Activated effector memory CD4-positive, alpha-beta T cell treated with anti-CD3 and anti-CD28 coated beads, Interleukin-2, amount 50 U/mL, for 16 hours (primary cell): Measurements from ENCODE around the gene ITPRID1.
"Not testable (repeated sequence)": the region's sequence is repeated elsewhere in the genome, so short reads cannot be mapped to it uniquely, and the experiment has no call there.

ENCODE experiments used
- DNase-seq: peaks from one replicate; pipeline ENCODE4 v3.0.0-alpha.2; 2020

ITPRID1 gene

GRCh38 chr7:31513790-31514189 is at the start of gene ITPRID1:
ITPRID1 (plus strand) TSS chr7:31514090; CDS start chr7:31553025, 38,935 bp downstream.
- DNase-seq, result no peak

- DNase-seq, result no peak
Observed at GRCh38 chr7:31464601-31465000, 49.3 kb upstream of the ITPRID1 start.

GRCh38 chr7:31465285-31465684 is 48.6 kb upstream of the ITPRID1 start:
- DNase-seq, result no peak

GRCh38 chr7:31466036-31466435 is 47.9 kb upstream of the ITPRID1 start:
- no peak for DNase-seq

- DNase-seq, result not testable (repeated sequence)
Observed at GRCh38 chr7:31470883-31471282, 43.0 kb upstream of the ITPRID1 start.

- DNase-seq, result no peak
Observed at GRCh38 chr7:31475368-31475767, 38.5 kb upstream of the ITPRID1 start.

- DNase-seq, result no peak
Observed at GRCh38 chr7:31476073-31476745, 37.7 kb upstream of the ITPRID1 start.

GRCh38 chr7:31476941-31477677 is 36.8 kb upstream of the ITPRID1 start:
- DNase-seq, result no peak

- DNase-seq, result no peak
Observed at GRCh38 chr7:31478018-31478417, 35.9 kb upstream of the ITPRID1 start.

- DNase-seq, result no peak
Observed at GRCh38 chr7:31478721-31479120, 35.2 kb upstream of the ITPRID1 start.

GRCh38 chr7:31487071-31487470 is 26.8 kb upstream of the ITPRID1 start:
- DNase-seq, result no peak

GRCh38 chr7:31487476-31487875 is 26.4 kb upstream of the ITPRID1 start:
- no peak for DNase-seq

GRCh38 chr7:31488562-31489203 is 25.2 kb upstream of the ITPRID1 start:
- peak; percentile 62 for DNase-seq

GRCh38 chr7:31490796-31491314 is 23.0 kb upstream of the ITPRID1 start:
- no peak for DNase-seq

GRCh38 chr7:31492086-31492485 is 21.8 kb upstream of the ITPRID1 start:
- DNase-seq, result no peak

- no peak for DNase-seq
Observed at GRCh38 chr7:31493714-31494181, 20.1 kb upstream of the ITPRID1 start.

- no peak for DNase-seq
Observed at GRCh38 chr7:31494421-31494820, 19.5 kb upstream of the ITPRID1 start.

GRCh38 chr7:31495653-31496052 is 18.2 kb upstream of the ITPRID1 start:
- no peak for DNase-seq

- no peak for DNase-seq
Observed at GRCh38 chr7:31497516-31497915, 16.4 kb upstream of the ITPRID1 start.

- no peak for DNase-seq
Observed at GRCh38 chr7:31500656-31501055, 13.2 kb upstream of the ITPRID1 start.

- no peak for DNase-seq
Observed at GRCh38 chr7:31508823-31509222, 5.1 kb upstream of the ITPRID1 start.

- DNase-seq, result no peak
Observed at GRCh38 chr7:31512166-31512565, 1.7 kb upstream of the ITPRID1 start.

GRCh38 chr7:31516680-31517502 is 3.0 kb downstream of the ITPRID1 start:
- DNase-seq, result no peak
